ENCODE data around the gene SH3BGR.

DNA sequence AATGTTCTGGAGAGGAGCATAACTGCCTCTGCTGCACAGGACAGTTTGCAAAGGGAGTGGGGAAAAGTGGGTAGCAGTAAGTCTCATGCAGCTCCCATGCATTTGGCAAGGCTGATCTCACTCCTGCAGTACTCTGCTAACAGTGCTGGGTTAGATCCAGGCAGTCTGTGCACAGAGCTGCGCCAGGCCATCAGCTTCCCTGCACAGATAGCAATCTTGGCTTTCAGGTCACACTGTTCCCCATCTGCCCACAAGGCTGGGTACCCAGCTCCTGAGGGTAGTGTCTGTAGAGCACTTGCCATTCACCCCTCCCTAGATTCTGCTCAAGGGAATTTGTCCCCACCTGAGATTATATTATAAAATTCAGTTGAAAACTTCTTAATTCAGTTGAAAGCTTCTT is 72.1 kb downstream of the SH3BGR start:
- TF ChIP-seq, protein P1, sequence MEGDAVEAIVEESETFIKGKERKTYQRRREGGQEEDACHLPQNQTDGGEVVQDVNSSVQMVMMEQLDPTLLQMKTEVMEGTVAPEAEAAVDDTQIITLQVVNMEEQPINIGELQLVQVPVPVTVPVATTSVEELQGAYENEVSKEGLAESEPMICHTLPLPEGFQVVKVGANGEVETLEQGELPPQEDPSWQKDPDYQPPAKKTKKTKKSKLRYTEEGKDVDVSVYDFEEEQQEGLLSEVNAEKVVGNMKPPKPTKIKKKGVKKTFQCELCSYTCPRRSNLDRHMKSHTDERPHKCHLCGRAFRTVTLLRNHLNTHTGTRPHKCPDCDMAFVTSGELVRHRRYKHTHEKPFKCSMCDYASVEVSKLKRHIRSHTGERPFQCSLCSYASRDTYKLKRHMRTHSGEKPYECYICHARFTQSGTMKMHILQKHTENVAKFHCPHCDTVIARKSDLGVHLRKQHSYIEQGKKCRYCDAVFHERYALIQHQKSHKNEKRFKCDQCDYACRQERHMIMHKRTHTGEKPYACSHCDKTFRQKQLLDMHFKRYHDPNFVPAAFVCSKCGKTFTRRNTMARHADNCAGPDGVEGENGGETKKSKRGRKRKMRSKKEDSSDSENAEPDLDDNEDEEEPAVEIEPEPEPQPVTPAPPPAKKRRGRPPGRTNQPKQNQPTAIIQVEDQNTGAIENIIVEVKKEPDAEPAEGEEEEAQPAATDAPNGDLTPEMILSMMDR (IDR thresholded peaks at IDR 0.05), result no peak
- no peak for TF ChIP-seq POLR2AphosphoS5 (IDR thresholded peaks at IDR 0.05)

Data from breast epithelium (tissue), 3 donors.